ENCODE measurements around the gene AMN1. TPM values are rescaled to one million over a fixed set of nuclear protein-coding genes. Genes with fewer than 3 reads are reported as not detected.
"Not testable (repeated sequence)": the region's sequence is repeated elsewhere in the genome, so short reads cannot be mapped to it uniquely, and the experiment has no call there.

The AMN1 gene
- total RNA-seq, 2 experiments from 2014 or later = 12.6 to 20.1 TPM

DNA sequence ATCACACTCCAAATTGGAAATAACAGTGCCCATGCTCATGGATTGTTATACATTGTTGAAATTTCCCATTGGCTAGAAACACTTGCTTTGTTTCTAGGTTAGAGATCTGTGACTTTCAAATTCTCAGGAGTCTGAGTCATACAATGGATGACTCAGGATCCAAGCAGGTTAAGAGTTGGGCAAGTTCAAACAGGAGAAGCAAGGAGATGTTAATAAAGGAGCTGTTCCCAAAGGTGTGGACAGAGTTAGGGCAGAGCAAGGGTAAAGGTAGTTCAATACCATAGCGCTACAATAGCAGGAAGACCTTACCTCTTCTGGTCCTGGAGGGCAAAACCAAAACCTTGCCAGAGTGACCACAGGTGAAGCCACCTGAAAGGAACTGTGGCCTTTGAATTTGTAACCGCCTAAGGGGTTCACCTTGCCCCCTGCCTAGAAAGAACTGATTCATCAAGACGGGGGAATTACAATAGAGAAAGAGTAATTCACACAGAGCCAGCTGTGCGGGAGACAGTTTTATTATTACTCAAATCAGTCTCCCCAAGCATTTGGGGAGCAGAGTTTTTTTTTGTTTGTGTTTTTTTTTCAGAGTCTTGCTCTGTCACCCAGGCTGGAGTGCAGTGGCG, 4.2 kb upstream of the AMN1 start:
- CTCF ChIA-PET (ENCODE audit: unreplicated experiment) = no interaction called here
- TF ChIP-seq, protein P1, sequence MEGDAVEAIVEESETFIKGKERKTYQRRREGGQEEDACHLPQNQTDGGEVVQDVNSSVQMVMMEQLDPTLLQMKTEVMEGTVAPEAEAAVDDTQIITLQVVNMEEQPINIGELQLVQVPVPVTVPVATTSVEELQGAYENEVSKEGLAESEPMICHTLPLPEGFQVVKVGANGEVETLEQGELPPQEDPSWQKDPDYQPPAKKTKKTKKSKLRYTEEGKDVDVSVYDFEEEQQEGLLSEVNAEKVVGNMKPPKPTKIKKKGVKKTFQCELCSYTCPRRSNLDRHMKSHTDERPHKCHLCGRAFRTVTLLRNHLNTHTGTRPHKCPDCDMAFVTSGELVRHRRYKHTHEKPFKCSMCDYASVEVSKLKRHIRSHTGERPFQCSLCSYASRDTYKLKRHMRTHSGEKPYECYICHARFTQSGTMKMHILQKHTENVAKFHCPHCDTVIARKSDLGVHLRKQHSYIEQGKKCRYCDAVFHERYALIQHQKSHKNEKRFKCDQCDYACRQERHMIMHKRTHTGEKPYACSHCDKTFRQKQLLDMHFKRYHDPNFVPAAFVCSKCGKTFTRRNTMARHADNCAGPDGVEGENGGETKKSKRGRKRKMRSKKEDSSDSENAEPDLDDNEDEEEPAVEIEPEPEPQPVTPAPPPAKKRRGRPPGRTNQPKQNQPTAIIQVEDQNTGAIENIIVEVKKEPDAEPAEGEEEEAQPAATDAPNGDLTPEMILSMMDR (conservative IDR thresholded peaks at IDR 0.05; ENCODE audit: low read length) = no peak
- no peak for TF ChIP-seq EZH2phosphoT487 (IDR thresholded peaks at IDR 0.05; ENCODE audit: borderline replicate concordance, low read depth, low read length)
- Histone ChIP-seq H4K20me1 (ENCODE audit: insufficient read depth, low read length) (no peaks in the 10 kb centered on the region), H3K27ac (ENCODE audit: low read depth, low read length, poor library complexity, severe bottlenecking) (no peak overlapping the region), H3K9me3 (ENCODE audit: low read length) (no peaks in the 10 kb centered on the region), H2AFZ (ENCODE audit: low read length) (peak overlapping the region; percentile 77; the same call in 1 of the 2 replicates), H3K4me2 (ENCODE audit: low read length) (peak overlapping the region; percentile 31), H3K4me3 (ENCODE audit: low read depth, low read length, poor library complexity, severe bottlenecking) (no peak overlapping the region), H3K79me2 (ENCODE audit: insufficient read depth, low read depth, low read length) (peaks cover 3% of the 10 kb centered on the region; the same call in 1 of the 2 replicates), H3K9me2 (ENCODE audit: insufficient read depth, low read length) (no peaks in the 10 kb centered on the region), H3K4me1 (ENCODE audit: insufficient read depth, low read length, poor library complexity, severe bottlenecking) (peaks cover 33% of the 10 kb centered on the region), H3K36me3 (ENCODE audit: insufficient read depth, low read length) (no peaks in the 10 kb centered on the region)
- no TSS peak for BruUV-seq (replicated peaks)
- DNase-seq (ENCODE audit: low spot score) = no peak
- intact Hi-C loops (cut with micrococcal nuclease; ENCODE audit: unreplicated experiment) = no loop called here
- POLR2A ChIA-PET = interaction anchor here (0.6 to 4.6 kb wide), 7 partner anchors 12 to 970 kb away, joined by 3 to 47 read pairs (median 3); no protein-coding TSS in a partner anchor

DNA sequence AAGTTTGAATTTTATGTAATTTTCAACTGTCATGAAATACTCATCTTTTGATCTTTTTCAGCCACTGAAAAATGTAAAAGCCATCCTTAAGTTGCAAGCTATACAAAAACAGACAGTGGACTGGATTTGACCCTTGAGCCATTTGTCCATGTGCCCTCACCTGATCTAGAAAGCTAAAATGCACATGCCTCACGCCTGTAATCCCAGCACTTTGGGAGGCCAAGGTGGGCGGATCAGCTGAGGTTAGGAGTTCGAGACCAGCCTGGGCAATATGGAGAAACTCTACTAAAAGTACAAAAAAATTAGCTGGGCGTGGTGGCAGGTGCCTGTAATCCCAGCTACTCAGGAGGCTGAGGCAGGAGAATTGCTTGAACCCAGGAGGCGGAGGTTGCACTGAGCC, 2.4 kb upstream of the AMN1 start:
- CTCF ChIA-PET (ENCODE audit: unreplicated experiment); H3K9me2 ChIP-seq (ENCODE audit: insufficient read depth, low read length); H4K20me1 ChIP-seq (ENCODE audit: insufficient read depth, low read length); intact Hi-C loops (cut with micrococcal nuclease; ENCODE audit: unreplicated experiment); H3K4me2 ChIP-seq (ENCODE audit: low read length); H3K27ac ChIP-seq (ENCODE audit: low read depth, low read length, poor library complexity, severe bottlenecking); H3K4me3 ChIP-seq (ENCODE audit: low read depth, low read length, poor library complexity, severe bottlenecking); BruUV-seq (replicated peaks); H3K36me3 ChIP-seq (ENCODE audit: insufficient read depth, low read length); H3K9me3 ChIP-seq (ENCODE audit: low read length); DNase-seq (ENCODE audit: low spot score); H2AFZ ChIP-seq (ENCODE audit: low read length): not testable (repeated sequence)
- H3K4me1 ChIP-seq (ENCODE audit: insufficient read depth, low read length, poor library complexity, severe bottlenecking) = peaks cover 51% of the 10 kb centered on the region
- POLR2A ChIA-PET = interaction anchor here (0.6 to 4.6 kb wide), 5 partner anchors 14 to 131 kb away, joined by 3 to 47 read pairs (median 3); no protein-coding TSS in a partner anchor
- peaks cover 17% of the 10 kb centered on the region; the same call in 1 of the 2 replicates for H3K79me2 ChIP-seq (ENCODE audit: insufficient read depth, low read depth, low read length)

DNA sequence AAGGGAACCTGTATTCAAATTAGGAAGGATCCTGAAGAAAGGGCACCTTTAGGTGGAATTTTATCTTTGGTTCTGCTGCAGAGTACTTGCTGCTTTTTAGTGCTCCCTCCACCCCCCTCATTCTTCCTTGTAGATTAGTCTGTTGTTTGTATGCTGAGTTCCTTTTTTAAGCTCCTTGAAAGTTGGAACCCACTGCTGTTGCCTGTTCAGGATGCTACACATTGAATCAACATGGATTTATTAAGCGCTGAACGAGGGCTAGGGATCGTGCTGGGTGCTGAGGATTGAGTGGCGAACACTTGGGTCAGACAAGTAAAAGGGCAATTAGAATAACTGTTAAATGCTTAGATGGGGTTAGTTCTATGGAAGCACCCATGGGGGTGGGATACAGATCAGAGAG, 884 bp upstream of the AMN1 start:
- ChIA-PET POLR2A (interaction anchor here (1.0 to 6.8 kb wide), 7 partner anchors 8 to 232 kb away, joined by 3 to 59 read pairs (median 5); no protein-coding TSS in a partner anchor), CTCF (ENCODE audit: unreplicated experiment) (no interaction called here)
- Histone ChIP-seq H2AFZ (ENCODE audit: low read length) (peak overlapping the region; percentile 83), H3K4me2 (ENCODE audit: low read length) (peak overlapping the region; percentile 95), H4K20me1 (ENCODE audit: insufficient read depth, low read length) (no peaks in the 10 kb centered on the region), H3K9me2 (ENCODE audit: insufficient read depth, low read length) (no peaks in the 10 kb centered on the region), H3K27ac (ENCODE audit: low read depth, low read length, poor library complexity, severe bottlenecking) (peak overlapping the region; percentile 53), H3K4me3 (ENCODE audit: low read depth, low read length, poor library complexity, severe bottlenecking) (peak overlapping the region; percentile 76), H3K9me3 (ENCODE audit: low read length) (no peaks in the 10 kb centered on the region), H3K36me3 (ENCODE audit: insufficient read depth, low read length) (no peaks in the 10 kb centered on the region), H3K79me2 (ENCODE audit: insufficient read depth, low read depth, low read length) (peaks cover 21% of the 10 kb centered on the region; the same call in 1 of the 2 replicates), H3K4me1 (ENCODE audit: insufficient read depth, low read length, poor library complexity, severe bottlenecking) (peaks cover 58% of the 10 kb centered on the region)
- TF ChIP-seq EZH2phosphoT487 (IDR thresholded peaks at IDR 0.05; ENCODE audit: borderline replicate concordance, low read depth, low read length) = no peak
- TF ChIP-seq, protein P1 (conservative IDR thresholded peaks at IDR 0.05; ENCODE audit: low read length) = no peak
- no TSS peak for BruUV-seq (replicated peaks)
- intact Hi-C loops (cut with micrococcal nuclease; ENCODE audit: unreplicated experiment) = loop anchor here (2.0 to 5.0 kb wide), 3 partner anchors 17 to 231 kb away; no protein-coding TSS in a partner anchor
- no peak for DNase-seq (ENCODE audit: low spot score)
